ENCODE data around the gene HARBI1. TPM values are rescaled to one million over a fixed set of nuclear protein-coding genes. Genes with fewer than 3 reads are reported as not detected.

HARBI1 gene, protein sequence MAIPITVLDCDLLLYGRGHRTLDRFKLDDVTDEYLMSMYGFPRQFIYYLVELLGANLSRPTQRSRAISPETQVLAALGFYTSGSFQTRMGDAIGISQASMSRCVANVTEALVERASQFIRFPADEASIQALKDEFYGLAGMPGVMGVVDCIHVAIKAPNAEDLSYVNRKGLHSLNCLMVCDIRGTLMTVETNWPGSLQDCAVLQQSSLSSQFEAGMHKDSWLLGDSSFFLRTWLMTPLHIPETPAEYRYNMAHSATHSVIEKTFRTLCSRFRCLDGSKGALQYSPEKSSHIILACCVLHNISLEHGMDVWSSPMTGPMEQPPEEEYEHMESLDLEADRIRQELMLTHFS
- 5.2 to 7.7 TPM (median 5.8 TPM) in 5 replicates for total RNA-seq (2022; extraction: Qiagen RNA extraction)

DNA sequence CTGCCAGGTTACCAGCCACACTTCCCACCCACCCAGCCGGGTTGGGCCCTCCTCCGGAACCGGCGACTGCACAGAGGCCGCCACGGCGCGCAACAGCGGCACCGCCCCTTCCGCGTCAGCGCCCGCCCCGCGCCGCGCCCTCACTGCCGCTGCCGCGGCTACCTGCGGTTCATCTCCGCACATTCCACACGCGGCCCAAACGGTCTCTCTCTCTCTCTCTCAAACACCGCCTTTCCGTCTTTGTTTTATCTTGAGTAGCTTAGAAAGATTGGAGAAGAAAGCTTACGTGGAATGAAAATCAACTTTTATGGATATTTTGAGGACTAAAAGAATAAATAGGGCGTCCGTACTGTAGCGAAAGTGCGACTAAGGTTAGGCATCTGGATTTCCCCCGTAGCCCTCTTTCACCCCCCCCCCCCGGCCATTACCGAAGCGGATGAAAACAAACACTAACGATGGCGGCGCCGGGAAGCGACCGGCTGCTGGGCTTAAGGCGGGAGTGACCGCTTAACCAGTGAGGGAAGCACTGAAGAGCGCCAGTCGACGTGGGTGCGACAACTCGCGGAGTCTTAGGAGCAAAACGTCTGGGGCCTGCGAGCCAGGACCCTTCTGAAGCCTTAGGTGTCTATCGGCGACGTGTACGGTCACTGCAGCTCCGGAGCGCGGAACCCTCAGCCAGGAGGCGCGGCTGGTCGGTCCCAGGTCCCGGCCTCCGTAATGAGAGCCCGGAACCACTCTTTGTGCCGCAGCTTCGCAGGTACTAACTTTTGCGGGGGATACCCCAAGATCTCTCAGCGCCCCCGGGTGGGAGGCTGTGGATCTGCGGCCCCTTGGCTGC is at the start of gene HARBI1, which contains the start of gene ATG13:
TSS of gene HARBI1 (minus strand) at position 94 of the 838 bp plus-strand sequence. CDS start 990 bp downstream, outside the sequence.
TSS of gene ATG13 (plus strand) at position 420 of the 838 bp plus-strand sequence. CDS start 26,739 bp downstream, outside the sequence.

DNA sequence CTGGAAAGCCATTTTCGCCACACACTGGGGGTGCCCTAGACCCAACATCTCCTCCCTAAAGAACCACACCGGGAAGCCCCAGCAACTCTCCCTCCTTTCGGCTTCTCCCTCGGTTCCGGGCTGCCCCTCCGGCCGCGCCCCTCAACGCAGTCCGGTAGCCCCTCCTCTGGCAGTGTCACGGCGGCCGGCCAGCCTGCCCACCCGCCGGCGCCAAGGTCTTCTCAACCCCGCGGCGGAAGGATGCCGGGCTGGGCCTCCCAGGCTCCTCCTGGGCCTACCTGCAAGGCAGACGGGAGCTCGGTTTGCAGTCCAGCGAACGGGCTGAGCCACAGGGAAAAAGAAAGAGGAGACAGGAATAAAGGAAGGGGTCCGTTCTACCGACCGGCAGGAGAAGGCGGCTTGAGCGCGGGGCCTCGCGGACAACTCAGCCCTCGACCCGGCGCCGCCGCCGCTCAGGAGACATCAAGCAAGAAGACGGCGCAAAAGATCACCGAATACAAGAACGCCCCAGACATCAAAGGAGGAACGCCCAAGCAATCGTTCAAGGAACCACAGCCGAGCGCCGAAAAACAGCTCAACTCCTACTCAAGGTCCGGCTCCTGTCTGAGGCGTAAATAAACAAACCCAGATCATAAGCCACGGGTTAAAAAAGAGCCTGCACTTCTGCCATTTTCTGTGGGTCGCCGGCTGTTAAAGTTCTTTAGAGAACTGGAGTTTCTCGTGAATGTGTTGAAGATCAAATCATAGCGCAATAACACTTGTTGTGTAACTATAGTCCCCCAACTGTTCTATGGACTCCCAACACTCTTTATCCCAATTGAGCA is 23.3 kb downstream of the HARBI1 start, which contains the start of gene AMBRA1:
TSS of gene AMBRA1 (minus strand) at position 474 of the 824 bp plus-strand sequence. CDS start 45,643 bp downstream, outside the sequence.

Other genes with a start within 250 kb of the HARBI1 start
- gene MDK, start 235.6 kb downstream of the HARBI1 start, total RNA-seq (2022; extraction: Qiagen RNA extraction): 13.3 to 20.6 TPM (median 19.0 TPM) in 5 replicates
- 0.25 to 0.86 TPM (median 0.55 TPM) in 5 replicates for gene CHRM4, start 225.5 kb downstream of the HARBI1 start, total RNA-seq (2022; extraction: Qiagen RNA extraction)
- 14.2 to 17.3 TPM (median 14.3 TPM) in 5 replicates for gene AMBRA1, start 23.2 kb downstream of the HARBI1 start, total RNA-seq (2022; extraction: Qiagen RNA extraction)
- 48.4 to 58.5 TPM (median 52.2 TPM) in 5 replicates for gene ATG13, start 326 bp upstream of the HARBI1 start, total RNA-seq (2022; extraction: Qiagen RNA extraction)
- 56.9 to 73.8 TPM (median 60.2 TPM) in 5 replicates for gene ARHGAP1, start 83.4 kb upstream of the HARBI1 start, total RNA-seq (2022; extraction: Qiagen RNA extraction)
- gene ZNF408, start 83.8 kb upstream of the HARBI1 start, total RNA-seq (2022; extraction: Qiagen RNA extraction): 17.0 to 22.2 TPM (median 19.6 TPM) in 5 replicates
- 1.7 to 3.3 TPM (median 2.3 TPM) in 5 replicates for gene F2, start 102.0 kb upstream of the HARBI1 start, total RNA-seq (2022; extraction: Qiagen RNA extraction)
- 57.8 to 91.6 TPM (median 64.9 TPM) in 5 replicates for gene CKAP5, start 229.1 kb upstream of the HARBI1 start, total RNA-seq (2022; extraction: Qiagen RNA extraction)

Measured in A549 treated with Hydrocortisone at 1 μM for 4 hours (cell line).